Hematopoietic multipotent progenitor cell (in vitro differentiated cells): Measurements from ENCODE around the gene ADD1. TPM values are rescaled to one million over a fixed set of nuclear protein-coding genes. Genes with fewer than 3 reads are reported as not detected.

Source experiments
- DNase-seq, 3 donors: peaks; one replicate each; pipeline ENCODE4 v3.0.0-alpha.2; 2011 to 2015; ENCODE audit warnings: low read depth in 2 of 3, low spot score in 2 of 3
- total RNA-seq: library from RNA; depleted of rRNA; stranded (reverse); fragments of >200 nt; gene quantifications from one replicate; pipeline ENCODE4 v1.2.3, GENCODE V29; 2012

ADD1 gene
- total RNA-seq, 1 donor: 163 TPM

GRCh38 chr4:2804449-2804972, 39.1 kb upstream of the ADD1 start:
- no peak for DNase-seq

GRCh38 chr4:2804973-2805501, 38.6 kb upstream of the ADD1 start:
- DNase-seq: no peak

GRCh38 chr4:2805712-2806389, 37.8 kb upstream of the ADD1 start:
- no peak for DNase-seq

- no peak for DNase-seq
Measured at GRCh38 chr4:2806390-2807355, 37.0 kb upstream of the ADD1 start.

GRCh38 chr4:2807571-2807970, 36.1 kb upstream of the ADD1 start:
- no peak for DNase-seq

GRCh38 chr4:2808001-2808400, 35.6 kb upstream of the ADD1 start:
- no peak for DNase-seq

GRCh38 chr4:2809610-2810180, 33.9 kb upstream of the ADD1 start:
- no peak for DNase-seq

- DNase-seq: no peak
Measured at GRCh38 chr4:2810388-2810787, 33.3 kb upstream of the ADD1 start.

- peak in 2 of 3 donors; percentile 70 to 76 for DNase-seq
Measured at GRCh38 chr4:2811830-2812611, 31.6 kb upstream of the ADD1 start.

GRCh38 chr4:2812612-2813354, 30.9 kb upstream of the ADD1 start:
- no peak for DNase-seq

GRCh38 chr4:2813446-2814405, 29.9 kb upstream of the ADD1 start:
- no peak for DNase-seq

GRCh38 chr4:2814627-2815270, 28.9 kb upstream of the ADD1 start:
- no peak for DNase-seq

- no peak for DNase-seq
Measured at GRCh38 chr4:2816401-2816954, 27.2 kb upstream of the ADD1 start.

- no peak for DNase-seq
Measured at GRCh38 chr4:2817137-2817536, 26.5 kb upstream of the ADD1 start.

GRCh38 chr4:2817701-2818350, 25.8 kb upstream of the ADD1 start:
- DNase-seq: no peak

- DNase-seq: no peak
Measured at GRCh38 chr4:2818351-2818939, 25.2 kb upstream of the ADD1 start.
